Measurements from ENCODE around the gene ZFP92. TPM values are rescaled to one million over a fixed set of nuclear protein-coding genes. Genes with fewer than 3 reads are reported as not detected.

The ZFP92 gene
- total RNA-seq, 1 donor = 3.0 TPM

GRCh38 chrX:153433781-153434285 is 22.6 kb downstream of the ZFP92 start:
- no peak for DNase-seq (ENCODE audit: low read depth in 2 of 3, low spot score in 2 of 3)

DNA sequence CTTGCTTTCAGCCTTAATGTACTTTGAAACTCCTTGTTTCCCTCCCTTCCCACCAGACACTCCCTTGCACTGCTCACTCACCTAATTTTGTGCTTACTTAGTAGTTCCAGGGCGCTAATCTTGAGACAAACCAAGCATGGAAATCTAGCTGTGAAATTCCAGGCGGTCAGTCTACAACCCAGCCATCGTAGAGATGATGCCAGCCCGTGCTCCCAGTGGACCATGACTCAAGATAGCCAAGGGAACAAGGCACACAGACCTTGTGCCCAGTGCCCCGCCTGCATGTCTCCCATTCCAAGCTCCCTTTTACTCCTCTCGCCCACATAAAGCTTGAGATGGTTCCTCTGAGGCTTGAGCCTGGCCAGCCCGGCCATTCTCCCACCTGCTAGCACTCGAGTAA is 23.5 kb downstream of the ZFP92 start:
- DNase-seq (ENCODE audit: low read depth in 2 of 3, low spot score in 2 of 3) = no peak

DNA sequence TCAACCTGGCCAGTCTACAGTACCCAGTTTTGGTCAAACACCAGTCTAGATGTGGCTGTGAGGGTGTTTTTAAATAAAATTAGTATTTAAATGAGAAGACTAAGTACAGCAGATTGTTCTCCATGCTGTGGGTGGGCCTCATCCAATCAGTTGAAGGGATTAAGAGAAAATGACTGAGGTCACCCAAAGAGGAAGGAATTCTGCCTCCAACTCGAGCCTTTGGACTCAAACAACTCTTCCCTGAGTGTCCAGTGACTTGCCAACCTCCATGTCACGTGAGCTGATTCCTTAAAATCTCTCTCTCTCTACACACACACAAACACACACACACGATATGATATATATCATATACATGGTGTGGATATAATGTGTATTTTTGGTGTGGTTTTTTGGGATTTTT is 24.6 kb downstream of the ZFP92 start:
- no peak for DNase-seq (ENCODE audit: low read depth in 2 of 3, low spot score in 2 of 3)

DNA sequence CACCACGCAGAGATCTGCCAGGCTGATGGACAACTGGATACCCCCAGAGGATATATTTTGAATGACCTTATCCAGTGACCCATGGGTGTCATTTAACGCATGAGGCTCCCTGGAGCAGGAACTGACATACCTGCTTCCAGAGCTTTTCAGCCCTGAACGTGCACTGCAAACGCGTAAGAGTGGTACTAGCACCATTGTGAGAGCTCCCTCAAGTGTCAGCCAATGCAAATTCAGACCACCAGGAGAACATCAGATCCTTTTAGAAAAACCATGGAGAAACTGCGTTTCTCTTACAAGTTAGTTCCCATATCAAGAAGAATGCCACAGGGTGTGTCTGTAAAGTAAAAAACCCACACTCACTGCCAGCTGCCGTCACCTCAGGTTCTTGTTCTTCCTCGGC is 27.3 kb downstream of the ZFP92 start:
- DNase-seq (ENCODE audit: low read depth in 2 of 3, low spot score in 2 of 3) = peak in 1 of 3 donors; percentile 36

- DNase-seq (ENCODE audit: low read depth in 2 of 3, low spot score in 2 of 3) = no peak
Measured at GRCh38 chrX:153439977-153440376, 28.7 kb downstream of the ZFP92 start.

- no peak for DNase-seq (ENCODE audit: low read depth in 2 of 3, low spot score in 2 of 3)
Measured at GRCh38 chrX:153440556-153441135, 29.4 kb downstream of the ZFP92 start.

GRCh38 chrX:153441296-153441695 is 30.0 kb downstream of the ZFP92 start:
- DNase-seq (ENCODE audit: low read depth in 2 of 3, low spot score in 2 of 3) = no peak

DNA sequence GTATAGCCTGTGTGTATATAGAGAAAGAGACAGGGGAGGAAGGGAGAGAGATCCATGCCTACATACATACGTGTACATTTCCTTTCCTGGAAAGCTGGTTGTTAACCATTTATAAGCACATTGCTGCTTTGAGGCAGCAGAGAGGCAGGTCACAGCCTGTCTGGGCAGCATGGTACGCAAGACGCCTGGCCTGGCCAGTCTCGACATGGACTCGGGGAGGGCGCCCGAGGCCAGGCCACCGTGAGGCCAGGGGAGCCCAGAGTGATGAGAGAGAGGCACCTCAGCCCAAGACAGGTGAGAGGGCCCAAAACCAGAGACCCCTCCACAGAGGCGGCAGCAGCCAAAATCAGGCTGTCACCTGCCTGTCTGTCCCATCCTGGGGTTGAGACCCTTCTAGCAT is 30.7 kb downstream of the ZFP92 start:
- DNase-seq (ENCODE audit: low read depth in 2 of 3, low spot score in 2 of 3) = no peak

DNA sequence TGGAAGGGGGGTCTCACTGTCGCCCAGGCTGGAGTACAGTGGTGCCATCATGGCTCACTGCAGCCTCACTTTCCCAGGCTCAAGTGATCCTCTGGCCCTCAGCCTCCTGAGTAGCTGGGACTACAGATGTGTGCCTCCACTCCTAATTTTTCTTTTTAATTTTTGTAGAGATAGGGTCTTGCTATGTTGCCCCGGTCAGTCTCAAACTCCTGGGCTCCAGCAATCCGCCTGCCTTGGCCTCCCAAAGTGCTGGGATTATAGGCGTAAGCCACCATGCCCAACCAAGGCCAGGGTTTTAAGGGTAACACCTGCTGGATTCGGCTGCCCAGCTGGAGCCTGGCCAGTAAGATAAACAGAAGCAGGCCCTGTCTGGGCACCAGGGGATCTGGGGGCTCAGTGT is 31.2 kb downstream of the ZFP92 start:
- no peak for DNase-seq (ENCODE audit: low read depth in 2 of 3, low spot score in 2 of 3)

DNA sequence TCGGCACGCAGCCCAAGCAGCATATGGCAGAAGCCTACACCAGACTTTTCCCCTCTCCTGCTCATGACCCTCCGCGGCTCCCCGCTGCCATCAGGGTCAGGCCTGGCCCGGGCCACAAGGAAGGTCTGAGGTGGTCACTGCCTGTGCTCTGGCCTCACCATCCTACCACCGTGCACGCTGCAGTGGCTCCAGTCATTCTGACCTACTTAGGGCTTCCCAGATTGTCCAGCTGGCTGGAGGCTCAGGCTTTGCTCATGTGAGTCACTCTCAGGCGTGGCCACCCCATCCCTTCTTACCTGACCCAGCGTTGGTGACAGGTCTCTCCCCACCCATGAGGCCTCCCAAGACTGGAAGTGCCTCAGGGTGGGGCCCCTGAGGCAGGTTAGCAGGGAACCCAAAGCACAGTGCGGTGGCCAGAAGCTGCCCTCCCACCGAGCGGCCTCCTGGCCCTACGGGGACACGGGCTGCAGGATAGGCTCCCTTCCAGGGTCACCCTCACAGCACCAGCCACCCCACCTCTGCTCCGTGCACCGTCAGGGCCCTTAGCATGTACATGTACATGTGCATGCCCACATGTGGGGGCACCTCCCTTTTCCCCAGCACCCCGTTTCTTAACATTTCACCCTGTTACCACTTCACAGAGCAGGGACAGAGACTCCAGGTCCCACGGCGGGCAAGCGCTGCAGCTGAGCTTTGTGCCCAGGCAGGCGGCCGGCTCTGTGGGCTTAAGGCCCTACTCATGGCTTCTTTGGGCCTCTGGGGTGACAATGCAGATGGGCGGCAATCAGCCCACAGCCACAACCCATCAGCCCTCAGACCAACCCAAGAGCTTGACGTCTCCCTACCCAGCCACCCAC is 32.4 kb downstream of the ZFP92 start:
- no peak for DNase-seq (ENCODE audit: low read depth in 2 of 3, low spot score in 2 of 3)

DNA sequence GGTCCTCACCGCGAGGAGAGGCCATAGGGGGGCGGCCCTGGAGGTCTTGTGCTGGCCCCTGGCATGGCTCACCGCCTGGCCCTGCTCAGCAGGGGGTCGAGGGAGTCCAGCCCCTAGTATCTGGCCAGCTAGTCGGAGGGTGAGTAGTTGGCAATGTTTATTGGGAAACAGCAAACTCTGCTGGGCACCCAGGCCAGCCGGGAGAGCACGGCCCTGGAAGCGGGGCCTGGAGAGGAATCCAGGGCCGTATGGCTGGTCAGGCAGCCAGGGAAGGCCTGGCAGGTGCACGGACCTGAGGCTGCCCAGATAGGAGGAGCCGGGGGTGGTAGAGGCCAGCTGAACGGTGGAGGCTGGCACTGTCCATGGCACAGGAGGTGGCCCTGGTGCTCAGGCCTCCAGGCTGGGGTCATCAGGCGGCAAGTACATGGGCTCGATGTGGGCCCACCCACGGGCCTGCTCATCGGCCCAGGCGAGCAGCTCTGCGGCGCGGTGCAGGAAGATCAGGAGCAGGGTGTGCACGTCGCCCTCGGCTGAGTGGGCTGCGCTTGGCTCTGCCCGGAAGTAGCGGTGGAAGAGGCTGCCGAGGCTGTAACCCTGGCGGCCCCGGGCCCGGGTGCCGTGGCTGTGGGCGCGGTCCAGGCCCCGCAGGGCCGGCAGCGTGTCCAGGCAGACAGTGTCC is 33.2 kb downstream of the ZFP92 start:
- no peak for DNase-seq (ENCODE audit: low read depth in 2 of 3, low spot score in 2 of 3)

- no peak for DNase-seq (ENCODE audit: low read depth in 2 of 3, low spot score in 2 of 3)
Measured at GRCh38 chrX:153445106-153445855, 34.0 kb downstream of the ZFP92 start.

- peak in 1 of 3 donors; percentile 14 for DNase-seq (ENCODE audit: low read depth in 2 of 3, low spot score in 2 of 3)
Measured at GRCh38 chrX:153445856-153446635, 34.8 kb downstream of the ZFP92 start, which contains the start of gene TREX2. TSS of gene TREX2 (minus strand) at chrX:153446056. CDS start at chrX:153445430, 626 bp downstream.

DNA sequence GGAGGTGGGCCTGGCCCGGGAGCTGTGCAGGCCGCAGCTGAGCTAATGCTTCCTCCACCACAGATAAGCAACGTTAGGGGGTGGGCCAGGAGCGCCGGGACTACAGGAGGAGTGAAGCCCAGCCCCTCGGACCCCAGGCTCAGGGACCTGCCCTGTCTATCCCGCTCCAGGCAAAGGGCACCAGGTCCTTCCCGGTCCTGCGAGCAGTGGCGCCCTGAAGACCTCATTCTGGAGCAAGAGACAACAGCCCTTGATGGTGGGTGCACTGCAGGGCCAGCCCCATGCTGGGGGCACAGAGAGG is 35.3 kb downstream of the ZFP92 start:
- DNase-seq (ENCODE audit: low read depth in 2 of 3, low spot score in 2 of 3) = peak in 1 of 3 donors; percentile 3

DNA sequence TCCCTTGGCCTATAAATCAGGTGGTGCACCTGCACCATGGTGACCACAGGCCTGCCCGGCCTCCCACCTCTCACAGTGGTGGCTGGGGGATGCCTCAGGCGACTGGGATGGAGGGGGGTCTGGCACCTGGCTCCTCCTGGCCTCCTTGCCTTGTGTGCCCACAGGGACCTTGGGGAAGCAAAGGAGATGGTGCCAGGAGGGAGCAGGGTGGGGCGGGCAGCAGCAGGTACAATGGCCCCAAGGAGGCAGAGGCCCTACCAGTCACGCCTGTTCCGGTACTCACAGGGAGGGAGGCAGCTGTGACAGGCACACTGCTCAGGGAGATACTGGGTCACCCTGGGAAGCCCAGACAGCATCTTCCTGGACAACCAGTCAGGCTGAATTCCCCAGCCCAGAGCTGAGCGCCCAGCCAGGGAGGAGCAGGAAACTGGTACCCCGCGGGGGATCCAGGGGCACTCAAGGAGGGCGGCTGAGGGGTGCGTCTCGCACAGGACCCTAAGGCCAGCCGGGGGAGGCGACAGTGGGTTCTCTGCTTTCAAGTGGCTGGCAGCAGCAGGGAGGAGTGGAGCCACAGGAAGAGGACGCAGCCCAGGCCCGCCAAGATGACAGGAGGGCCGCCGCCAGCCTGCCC is 35.8 kb downstream of the ZFP92 start:
- DNase-seq (ENCODE audit: low read depth in 2 of 3, low spot score in 2 of 3) = no peak

GRCh38 chrX:153447581-153447960 is 36.3 kb downstream of the ZFP92 start:
- no peak for DNase-seq (ENCODE audit: low read depth in 2 of 3, low spot score in 2 of 3)

GRCh38 chrX:153448556-153449367 is 37.5 kb downstream of the ZFP92 start:
- DNase-seq (ENCODE audit: low read depth in 2 of 3, low spot score in 2 of 3) = no peak

DNA sequence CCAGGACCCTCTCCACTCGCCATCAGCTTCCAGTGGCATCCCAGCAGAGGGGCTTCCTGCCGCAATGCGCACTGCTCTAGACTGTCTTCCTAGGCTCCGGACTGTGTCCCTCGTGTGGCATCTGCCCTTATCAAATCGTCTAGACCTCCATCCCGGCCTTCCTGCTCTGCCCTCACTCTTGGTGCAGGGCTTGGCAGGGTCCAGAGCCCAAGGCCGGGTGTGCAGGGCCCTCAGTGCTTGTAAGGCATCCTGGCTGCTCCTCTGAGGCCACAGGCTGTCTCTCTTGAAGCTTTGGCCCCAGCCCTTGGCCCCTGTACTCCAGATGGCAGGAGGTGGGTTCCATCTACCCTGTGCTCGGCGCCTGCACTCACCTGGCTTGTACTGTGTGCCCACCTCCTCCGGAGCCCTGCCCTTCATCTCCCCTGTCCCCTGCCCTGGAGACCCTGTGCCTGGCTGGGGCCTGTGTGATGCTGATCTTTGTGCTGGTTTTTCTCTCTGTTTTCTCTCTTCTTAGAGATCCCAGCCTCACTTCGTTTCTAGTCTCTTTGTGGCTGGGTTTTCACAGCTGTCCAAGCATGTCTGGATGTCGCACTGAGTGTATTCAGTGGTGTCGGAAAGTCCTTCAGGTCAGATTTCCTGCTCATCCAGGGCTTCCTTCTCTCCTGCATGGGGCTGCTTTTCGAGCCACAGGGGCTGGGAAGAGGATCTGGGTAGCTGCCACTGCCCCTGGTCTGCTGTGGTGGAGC is 38.3 kb downstream of the ZFP92 start:
- DNase-seq (ENCODE audit: low read depth in 2 of 3, low spot score in 2 of 3) = no peak
